PC-3 (cell line): Measurements from ENCODE around the gene PRPF38B. TPM values are rescaled to one million over a fixed set of nuclear protein-coding genes. Genes with fewer than 3 reads are reported as not detected.
A peak's percentile ranks its signal among the peaks of the same experiment; 100 is the strongest.

Source experiments
- ATAC-seq: fragments of 200-7000 bp; cut with Tn5 transposase; 2 replicates; pipeline ENCODE4 v1.9.1; 2020; ENCODE audit warnings: mild to moderate bottlenecking, moderate library complexity
- BruUV-seq: library from RNA; stranded (reverse); fragments of 400-500 nt; replicated peaks from 2 replicates; lab custom pipeline; 2021; lab: Mats Ljungman, UMichigan
- CTCF ChIA-PET: fragments of 300-600 bp; sonication (Branson Sonifier 250); formaldehyde crosslinking; loops from one replicate; lab custom pipeline; 2022; ENCODE audit warnings: antibody characterized with exemption; lab: Charles Lee
- POLR2A ChIA-PET: fragments of 300-600 bp; sonication (Branson Sonifier 250); formaldehyde crosslinking; loops from one replicate; lab custom pipeline; 2022; ENCODE audit warnings: antibody characterized with exemption; ENCODE audit not compliant: unreplicated experiment; lab: Charles Lee
- DNase-seq: peaks from one replicate; pipeline ENCODE4 v3.0.0-alpha.2; 2015
- H2AFZ ChIP-seq: fragments of 300-600 bp; sonication (generic); 2 replicates; pipeline ENCODE4 v1.6.0; 2016; ENCODE audit warnings: antibody characterized with exemption, low read length
- H3F3A ChIP-seq: fragments of 300-600 bp; sonication (generic); one replicate; pipeline ENCODE4 v1.6.0; 2017; ENCODE audit warnings: antibody characterized with exemption, low read length, control low read depth, mild to moderate bottlenecking; ENCODE audit not compliant: unreplicated experiment
- H3K27ac ChIP-seq: fragments of 300-600 bp; sonication (generic); 2 replicates; pipeline ENCODE4 v1.5.1; 2016; ENCODE audit warnings: mild to moderate bottlenecking, low read length
- H3K27me3 ChIP-seq: fragments of 300-600 bp; sonication (generic); 2 replicates; pipeline ENCODE4 v1.6.1; 2016; ENCODE audit warnings: low read length, mixed read lengths
- H3K36me3 ChIP-seq: fragments of 300-600 bp; sonication (generic); 2 replicates; pipeline ENCODE4 v1.6.1; 2016; ENCODE audit warnings: low read depth, mixed run types, low read length, mixed read lengths
- H3K4me1 ChIP-seq: fragments of 300-600 bp; sonication (generic); 2 replicates; pipeline ENCODE4 v1.5.1; 2016; ENCODE audit warnings: low read length; ENCODE audit not compliant: insufficient read depth
- H3K4me2 ChIP-seq: fragments of 300-600 bp; sonication (generic); 2 replicates; pipeline ENCODE4 v1.6.0; 2016; ENCODE audit warnings: low read length
- H3K4me3 ChIP-seq: fragments of 300-600 bp; sonication (generic); 2 replicates; pipeline ENCODE4 v1.5.1; 2016; ENCODE audit warnings: mild to moderate bottlenecking, low read length, mixed read lengths
- H3K79me2 ChIP-seq: fragments of 300-600 bp; sonication (generic); 2 replicates; pipeline ENCODE4 v1.6.1; 2017; ENCODE audit warnings: low read length, mixed read lengths
- H3K9ac ChIP-seq: fragments of 300-600 bp; sonication (generic); 2 replicates; pipeline ENCODE4 v1.6.0; 2016; ENCODE audit warnings: mild to moderate bottlenecking, low read length
- H3K9me2 ChIP-seq: fragments of 300-600 bp; sonication (generic); replicated peaks from 2 replicates; pipeline ENCODE4 v1.6.1; 2016; ENCODE audit warnings: mixed run types, low read length, mixed read lengths
- H3K9me3 ChIP-seq: fragments of 300-600 bp; sonication (generic); 2 replicates; pipeline ENCODE4 v1.6.1; 2016; ENCODE audit warnings: low read length, mixed read lengths
- H4K20me1 ChIP-seq: fragments of 300-600 bp; sonication (generic); 2 replicates; pipeline ENCODE4 v1.6.1; 2016; ENCODE audit warnings: low read length, mixed read lengths
- CTCF ChIP-seq: fragments of 300-600 bp; sonication (generic); conservative IDR thresholded peaks from 2 replicates; pipeline ENCODE4 v1.5.1; 2017; ENCODE audit warnings: antibody characterized with exemption, low read depth, mild to moderate bottlenecking, low read length
- EZH2 ChIP-seq: fragments of 300-600 bp; sonication (generic); IDR thresholded peaks from one replicate; pipeline ENCODE4 v1.6.1; 2017; ENCODE audit warnings: antibody characterized with exemption, mild to moderate bottlenecking, low read length; ENCODE audit not compliant: unreplicated experiment
- EZH2phosphoT487 ChIP-seq: fragments of 300-600 bp; sonication (generic); IDR thresholded peaks from 2 replicates; pipeline ENCODE4 v1.6.1; 2018; ENCODE audit warnings: mild to moderate bottlenecking, antibody characterized with exemption, low read length, borderline replicate concordance
- intact Hi-C: fragments of 100-400 bp; cut with micrococcal nuclease; formaldehyde crosslinking; loops from 2 replicates; pipeline ENCODE4 v1.9.0; 2023
- total RNA-seq: library from RNA; depleted of rRNA; stranded (reverse); fragments of >200 nt; gene quantifications from 2 replicates; pipeline ENCODE4 v1.2.3, GENCODE V29; 2014

Gene PRPF38B
- total RNA-seq, 1 experiment from 2014 or later = 21.9 TPM

GRCh38 chr1:108657356-108658080, 34.6 kb upstream of the PRPF38B start:
- Histone ChIP-seq H3K9me3 (no peaks in the 10 kb centered on the region), H3K4me2 (no peak overlapping the region), H3K9ac (no peak overlapping the region), H3K27me3 (no peaks in the 10 kb centered on the region), H2AFZ (no peak overlapping the region), H3K4me3 (no peak overlapping the region), H3K27ac (no peak overlapping the region), H3K4me1 (no peaks in the 10 kb centered on the region), H3K36me3 (no peaks in the 10 kb centered on the region), H3F3A (no peaks in the 10 kb centered on the region), H3K79me2 (no peaks in the 10 kb centered on the region), H4K20me1 (no peaks in the 10 kb centered on the region), H3K9me2 (no peaks in the 10 kb centered on the region)
- TF ChIP-seq EZH2 = no peak
- no peak for TF ChIP-seq EZH2phosphoT487
- TF ChIP-seq CTCF = no peak
- POLR2A ChIA-PET = no interaction called here
- DNase-seq (no peak), ATAC-seq (no peak)
- CTCF ChIA-PET = no interaction called here
- BruUV-seq = no TSS peak
- intact Hi-C loops = no loop called here

GRCh38 chr1:108661030-108661609, 31.0 kb upstream of the PRPF38B start, which contains the start of gene HENMT1:
HENMT1 (minus strand) TSS chr1:108661093; CDS start chr1:108659884, 1,209 bp downstream.
- Histone ChIP-seq H3K79me2 (no peaks in the 10 kb centered on the region), H3K4me1 (no peaks in the 10 kb centered on the region), H3K4me3 (peak within 1 kb of the TSS; percentile 64), H3K36me3 (no peaks in the 10 kb centered on the region), H4K20me1 (no peaks in the 10 kb centered on the region), H3F3A (no peaks in the 10 kb centered on the region), H3K27me3 (no peaks in the 10 kb centered on the region), H2AFZ (peak within 1 kb of the TSS; percentile 84), H3K27ac (no peak within 1 kb of the TSS), H3K9ac (peak within 1 kb of the TSS; percentile 71), H3K9me2 (no peaks in the 10 kb centered on the region), H3K4me2 (peak within 1 kb of the TSS; percentile 81), H3K9me3 (no peaks in the 10 kb centered on the region)
- peak; percentile 22 for DNase-seq
- ATAC-seq = peak; percentile 68
- BruUV-seq = no TSS peak
- intact Hi-C loops = no loop called here
- POLR2A ChIA-PET = no interaction called here
- TF ChIP-seq EZH2phosphoT487 (no peak), CTCF (no peak), EZH2 (no peak)
- CTCF ChIA-PET = no interaction called here

- POLR2A ChIA-PET = no interaction called here
- Histone ChIP-seq H3K27me3 (no peaks in the 10 kb centered on the region), H3K9me2 (no peaks in the 10 kb centered on the region), H3K4me1 (no peaks in the 10 kb centered on the region), H3K36me3 (no peaks in the 10 kb centered on the region), H2AFZ (no peak overlapping the region), H3K9me3 (no peaks in the 10 kb centered on the region), H3K9ac (no peak overlapping the region), H3K27ac (no peak overlapping the region), H3F3A (no peaks in the 10 kb centered on the region), H3K4me3 (no peak overlapping the region), H4K20me1 (no peaks in the 10 kb centered on the region), H3K4me2 (no peak overlapping the region), H3K79me2 (no peaks in the 10 kb centered on the region)
- CTCF ChIA-PET = no interaction called here
- ATAC-seq = no peak
- TF ChIP-seq EZH2 = no peak
- TF ChIP-seq CTCF = no peak
- no peak for TF ChIP-seq EZH2phosphoT487
- DNase-seq = no peak
- intact Hi-C loops = no loop called here
- BruUV-seq = no TSS peak
These were observed 29.0 kb upstream of the PRPF38B start for GRCh38 chr1:108663074-108663473.
